Activated CD4-positive, alpha-beta memory T cell treated with anti-CD3 and anti-CD28 coated beads, Interleukin-2, amount 10 ng/mL, durations not matched to agents 7 days and 5 days (primary cell): ENCODE measurements around the gene C19orf67. TPM values are rescaled to one million over a fixed set of nuclear protein-coding genes. Genes with fewer than 3 reads are reported as not detected.

Experiments
- CTCF ChIA-PET: fragments of 350-600 bp; sonication (Branson Sonifier 250); formaldehyde crosslinking; loops from one replicate; lab custom pipeline; 2021; ENCODE audit warnings: antibody characterized with exemption, inconsistent platforms; lab: Charles Lee
- POLR2A ChIA-PET: fragments of 350-600 bp; sonication (Branson Sonifier 250); formaldehyde crosslinking; loops from one replicate; lab custom pipeline; 2021; ENCODE audit warnings: antibody characterized with exemption; lab: Charles Lee
- DNase-seq: peaks from one replicate; pipeline ENCODE4 v3.0.0-alpha.2; 2020
- H3K27ac Mint-ChIP-seq: one replicate; pipeline ENCODE4 v1.8.0; 2021; ENCODE audit warnings: mild to moderate bottlenecking, mixed read lengths
- H3K27me3 Mint-ChIP-seq: one replicate; pipeline ENCODE4 v1.8.0; 2021; ENCODE audit warnings: mixed read lengths
- H3K36me3 Mint-ChIP-seq: one replicate; pipeline ENCODE4 v1.8.0; 2021; ENCODE audit warnings: low read depth, mixed read lengths
- H3K4me1 Mint-ChIP-seq: one replicate; pipeline ENCODE4 v1.8.0; 2021; ENCODE audit warnings: mixed read lengths
- H3K4me3 Mint-ChIP-seq: one replicate; pipeline ENCODE4 v1.8.0; 2021; ENCODE audit warnings: mild to moderate bottlenecking, mixed read lengths
- H3K9me3 Mint-ChIP-seq: one replicate; pipeline ENCODE4 v1.8.0; 2021; ENCODE audit warnings: mixed read lengths
- total RNA-seq, 2 experiments: library from RNA; stranded (reverse); gene quantifications; one replicate each; pipeline ENCODE4 v1.2.3, GENCODE V29; 2021

The C19orf67 gene
- under 1 TPM in 1 of 2 experiments, not detected in 1; 0.35 TPM for total RNA-seq

GRCh38 chr19:14085309-14085995 lies at the start of gene C19orf67:
TSS of gene C19orf67 (minus strand) at chr19:14085783. CDS start at chr19:14085627, 156 bp downstream.
- Mint-ChIP-seq H3K4me3 (no peak within 1 kb of the TSS), H3K4me1 (peaks cover 26% of the 10 kb centered on the region), H3K9me3 (no peaks in the 10 kb centered on the region), H3K27me3 (no peaks in the 10 kb centered on the region), H3K27ac (no peak within 1 kb of the TSS), H3K36me3 (peaks cover 13% of the 10 kb centered on the region)
- POLR2A ChIA-PET: interaction anchor here (1.2 kb wide), 1 partner anchor 12 kb away, joined by 3 read pairs; no protein-coding TSS in a partner anchor
- no peak for DNase-seq
- CTCF ChIA-PET: no interaction called here

- ChIA-PET CTCF (interaction anchor here (1.4 to 3.2 kb wide), 6 partner anchors 20 to 345 kb away, joined by 4 to 27 read pairs (median 14); partner anchors contain the start of gene MISP3), POLR2A (interaction anchor here (0.6 to 4.5 kb wide), 17 partner anchors 8 to 371 kb away, joined by 3 to 60 read pairs (median 15); partner anchors contain the start of genes IL27RA, MISP3 and PRKACA)
- Mint-ChIP-seq H3K4me1 (peaks cover 38% of the 10 kb centered on the region), H3K36me3 (peaks cover 35% of the 10 kb centered on the region), H3K27me3 (no peaks in the 10 kb centered on the region), H3K4me3 (peak overlapping the region; percentile 81), H3K27ac (peak overlapping the region; percentile 75), H3K9me3 (no peaks in the 10 kb centered on the region)
- DNase-seq: no peak
Measured at GRCh38 chr19:14135355-14135754, 49.8 kb upstream of the C19orf67 start.

- no peak overlapping the region for H3K4me3 Mint-ChIP-seq
Measured at GRCh38 chr19:14127929-14128509, 42.4 kb upstream of the C19orf67 start.

GRCh38 chr19:14127176-14127575 lies 41.6 kb upstream of the C19orf67 start:
- peaks cover 9% of the 10 kb centered on the region for H3K4me1 Mint-ChIP-seq
- no peak for DNase-seq
- H3K4me3 Mint-ChIP-seq: no peak overlapping the region
- ChIA-PET CTCF (interaction anchor here (4.9 kb wide), 1 partner anchor 10 kb away, joined by 25 read pairs; the partner anchor contains the start of gene ASF1B), POLR2A (interaction anchor here (4.8 kb wide), 1 partner anchor 9 kb away, joined by 27 read pairs; the partner anchor contains the start of gene ASF1B)
- H3K27me3 Mint-ChIP-seq: no peaks in the 10 kb centered on the region
- H3K36me3 Mint-ChIP-seq: peaks cover 52% of the 10 kb centered on the region
- no peak overlapping the region for H3K27ac Mint-ChIP-seq
- no peaks in the 10 kb centered on the region for H3K9me3 Mint-ChIP-seq

More at GRCh38 chr19:14127929-14128509, 42.4 kb upstream of the C19orf67 start:
- H3K27me3 Mint-ChIP-seq: no peaks in the 10 kb centered on the region
- H3K36me3 Mint-ChIP-seq: peaks cover 50% of the 10 kb centered on the region
- peaks cover 8% of the 10 kb centered on the region for H3K4me1 Mint-ChIP-seq
- DNase-seq: no peak
- CTCF ChIA-PET: interaction anchor here (1.0 kb wide), 1 partner anchor 9 kb away, joined by 4 read pairs; the partner anchor contains the start of gene ASF1B
- no peaks in the 10 kb centered on the region for H3K9me3 Mint-ChIP-seq
- POLR2A ChIA-PET: interaction anchor here (4.8 kb wide), 1 partner anchor 8 kb away, joined by 27 read pairs; the partner anchor contains the start of gene ASF1B
- no peak overlapping the region for H3K27ac Mint-ChIP-seq

- H3K4me3 Mint-ChIP-seq: no peak overlapping the region
- peaks cover 46% of the 10 kb centered on the region for H3K36me3 Mint-ChIP-seq
- no peak for DNase-seq
- peaks cover 14% of the 10 kb centered on the region for H3K4me1 Mint-ChIP-seq
- ChIA-PET CTCF (interaction anchor here (4.9 kb wide), 1 partner anchor 14 kb away, joined by 25 read pairs; the partner anchor contains the start of gene ASF1B), POLR2A (interaction anchor here (1.7 to 2.8 kb wide), 2 partner anchors 10 to 13 kb away, joined by 6 to 15 read pairs; partner anchors contain the start of gene ASF1B)
- no peak overlapping the region for H3K27ac Mint-ChIP-seq
- H3K9me3 Mint-ChIP-seq: no peaks in the 10 kb centered on the region
- H3K27me3 Mint-ChIP-seq: no peaks in the 10 kb centered on the region
Measured at GRCh38 chr19:14122924-14123323, 37.3 kb upstream of the C19orf67 start.

- ChIA-PET CTCF (no interaction called here), POLR2A (interaction anchor here (8.0 kb wide), 1 partner anchor 15 kb away, joined by 57 read pairs; the partner anchor contains the start of gene ASF1B)
- DNase-seq: no peak
- no peaks in the 10 kb centered on the region for H3K27me3 Mint-ChIP-seq
- peaks cover 32% of the 10 kb centered on the region for H3K36me3 Mint-ChIP-seq
- H3K9me3 Mint-ChIP-seq: no peaks in the 10 kb centered on the region
- H3K4me3 Mint-ChIP-seq: no peak overlapping the region
- H3K27ac Mint-ChIP-seq: no peak overlapping the region
- H3K4me1 Mint-ChIP-seq: peaks cover 28% of the 10 kb centered on the region
Measured at GRCh38 chr19:14120497-14120780, 34.9 kb upstream of the C19orf67 start.

GRCh38 chr19:14119644-14120496 lies 34.3 kb upstream of the C19orf67 start:
- peaks cover 26% of the 10 kb centered on the region for H3K36me3 Mint-ChIP-seq
- no peaks in the 10 kb centered on the region for H3K9me3 Mint-ChIP-seq
- H3K4me1 Mint-ChIP-seq: peaks cover 34% of the 10 kb centered on the region
- no peak for DNase-seq
- no peak overlapping the region for H3K4me3 Mint-ChIP-seq
- POLR2A ChIA-PET: interaction anchor here (8.0 kb wide), 1 partner anchor 15 kb away, joined by 57 read pairs; the partner anchor contains the start of gene ASF1B
- CTCF ChIA-PET: interaction anchor here (3.1 kb wide), 1 partner anchor 17 kb away, joined by 10 read pairs; the partner anchor contains the start of gene ASF1B
- H3K27ac Mint-ChIP-seq: no peak overlapping the region
- H3K27me3 Mint-ChIP-seq: no peaks in the 10 kb centered on the region

GRCh38 chr19:14119146-14119545 lies 33.6 kb upstream of the C19orf67 start:
- Mint-ChIP-seq H3K27me3 (no peaks in the 10 kb centered on the region), H3K9me3 (no peaks in the 10 kb centered on the region), H3K4me3 (peak overlapping the region; percentile 82), H3K4me1 (peaks cover 36% of the 10 kb centered on the region), H3K27ac (no peak overlapping the region), H3K36me3 (peaks cover 19% of the 10 kb centered on the region)
- CTCF ChIA-PET: interaction anchor here (3.1 kb wide), 1 partner anchor 17 kb away, joined by 10 read pairs; the partner anchor contains the start of gene ASF1B
- POLR2A ChIA-PET: interaction anchor here (0.8 to 8.0 kb wide), 3 partner anchors 16 to 41 kb away, joined by 3 to 57 read pairs (median 3); partner anchors contain the start of gene ASF1B
- DNase-seq: no peak

GRCh38 chr19:14118165-14119051 lies 32.8 kb upstream of the C19orf67 start:
- Mint-ChIP-seq H3K4me3 (peak overlapping the region; percentile 82), H3K27ac (peak overlapping the region; percentile 65), H3K4me1 (peaks cover 40% of the 10 kb centered on the region), H3K27me3 (no peaks in the 10 kb centered on the region), H3K36me3 (peaks cover 15% of the 10 kb centered on the region), H3K9me3 (no peaks in the 10 kb centered on the region)
- peak; percentile 27 for DNase-seq
- ChIA-PET CTCF (interaction anchor here (0.6 to 3.1 kb wide), 2 partner anchors 18 to 296 kb away, joined by 3 to 10 read pairs; partner anchors contain the start of gene ASF1B), POLR2A (interaction anchor here (0.8 to 8.0 kb wide), 7 partner anchors 11 to 41 kb away, joined by 3 to 57 read pairs (median 4); partner anchors contain the start of gene ASF1B)

GRCh38 chr19:14117668-14118164 lies 32.1 kb upstream of the C19orf67 start, which contains the start of gene PRKACA:
TSS of gene PRKACA (minus strand) at chr19:14117762. CDS start at chr19:14117547, 215 bp downstream.
- Mint-ChIP-seq H3K4me1 (peaks cover 46% of the 10 kb centered on the region), H3K36me3 (peaks cover 10% of the 10 kb centered on the region), H3K27me3 (no peaks in the 10 kb centered on the region), H3K27ac (peak within 1 kb of the TSS; percentile 65), H3K4me3 (peak within 1 kb of the TSS; percentile 90), H3K9me3 (no peaks in the 10 kb centered on the region)
- DNase-seq: peak; percentile 99
- POLR2A ChIA-PET: interaction anchor here (0.6 to 8.0 kb wide), 7 partner anchors 12 to 171 kb away, joined by 3 to 57 read pairs (median 4); partner anchors contain the start of gene ASF1B
- CTCF ChIA-PET: interaction anchor here (0.6 to 3.1 kb wide), 3 partner anchors 19 to 297 kb away, joined by 3 to 10 read pairs (median 3); partner anchors contain the start of gene ASF1B
